HG02885 (cell line): Measurements from ENCODE around the gene SMG6.

ENCODE experiments used
- ATAC-seq: cut with Tn5 transposase; IDR thresholded peaks from one replicate; pipeline ENCODE4 v1.9.1; 2021; ENCODE audit warnings: mild to moderate bottlenecking; ENCODE audit not compliant: unreplicated experiment, poor library complexity

SMG6 gene

GRCh38 chr17:2309338-2310154, 6.0 kb upstream of the SMG6 start:
- no peak for ATAC-seq

GRCh38 chr17:2304931-2305330, 1.3 kb upstream of the SMG6 start:
- ATAC-seq, result no peak

GRCh38 chr17:2302778-2303203, 794 bp downstream of the SMG6 start:
- ATAC-seq, result peak; percentile 5

GRCh38 chr17:2299756-2300155, 3.8 kb downstream of the SMG6 start:
- ATAC-seq, result no peak

- ATAC-seq, result no peak
Measured at GRCh38 chr17:2299136-2299535, 4.4 kb downstream of the SMG6 start.

GRCh38 chr17:2297023-2297422, 6.6 kb downstream of the SMG6 start:
- no peak for ATAC-seq

- ATAC-seq, result no peak
Measured at GRCh38 chr17:2295575-2295974, 8.0 kb downstream of the SMG6 start.

- no peak for ATAC-seq
Measured at GRCh38 chr17:2292100-2292499, 11.5 kb downstream of the SMG6 start.

GRCh38 chr17:2289878-2290478, 13.6 kb downstream of the SMG6 start:
- no peak for ATAC-seq

GRCh38 chr17:2283302-2283701, 20.3 kb downstream of the SMG6 start:
- ATAC-seq, result no peak

- no peak for ATAC-seq
Measured at GRCh38 chr17:2282297-2282873, 21.2 kb downstream of the SMG6 start.

- no peak for ATAC-seq
Measured at GRCh38 chr17:2279707-2280106, 23.9 kb downstream of the SMG6 start.

- ATAC-seq, result no peak
Measured at GRCh38 chr17:2277429-2278170, 26.0 kb downstream of the SMG6 start.

GRCh38 chr17:2275722-2276121, 27.9 kb downstream of the SMG6 start:
- ATAC-seq, result no peak

- no peak for ATAC-seq
Measured at GRCh38 chr17:2274414-2274813, 29.2 kb downstream of the SMG6 start.

GRCh38 chr17:2271985-2272702, 31.4 kb downstream of the SMG6 start:
- ATAC-seq, result no peak

- ATAC-seq, result no peak
Measured at GRCh38 chr17:2267354-2267753, 36.2 kb downstream of the SMG6 start.

- peak; percentile 21 for ATAC-seq
Measured at GRCh38 chr17:2266865-2267228, 36.7 kb downstream of the SMG6 start.

- peak; percentile 79 for ATAC-seq
Measured at GRCh38 chr17:2266045-2266864, 37.3 kb downstream of the SMG6 start.
